ENCODE measurements around the gene AKAP13.

DNA sequence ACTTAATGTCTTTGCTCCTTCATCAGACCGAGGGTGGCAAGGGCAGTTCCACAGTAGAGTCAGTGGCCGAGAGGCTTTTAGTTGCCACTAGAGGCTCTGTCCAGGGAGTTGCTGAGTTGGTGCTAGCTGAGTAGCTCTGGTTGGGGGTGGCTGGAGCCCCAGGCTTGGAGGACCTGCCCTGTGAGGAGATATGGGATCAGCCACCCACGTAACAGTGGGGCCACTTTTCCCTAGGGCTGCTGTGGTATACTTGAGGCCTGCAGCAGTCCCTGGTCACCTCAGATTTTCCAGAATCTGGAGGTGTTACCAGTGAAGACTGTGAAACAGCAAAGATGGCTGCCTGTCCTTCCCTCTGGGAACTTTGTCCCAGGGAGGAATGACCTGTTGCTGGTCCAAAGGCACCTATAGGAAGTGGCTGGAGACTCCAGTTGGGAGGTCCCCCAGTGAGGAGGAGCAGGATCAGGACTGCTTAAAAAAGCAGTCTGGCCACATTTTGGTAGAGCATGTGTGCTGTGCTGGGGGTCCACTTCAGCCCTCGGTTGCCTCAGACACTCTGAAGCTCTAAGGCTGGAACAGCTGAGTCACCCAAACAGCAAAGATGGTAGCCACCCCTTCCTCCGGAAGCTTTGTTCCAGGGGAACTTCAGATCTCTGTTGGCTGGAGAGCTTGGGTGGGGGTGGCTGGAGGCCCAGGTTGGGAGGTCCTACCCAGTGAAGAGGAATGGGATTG is 72.9 kb downstream of the AKAP13 start:
- no peak for TF ChIP-seq POLR2A (IDR thresholded peaks at IDR 0.05)
- TF ChIP-seq, protein P1, sequence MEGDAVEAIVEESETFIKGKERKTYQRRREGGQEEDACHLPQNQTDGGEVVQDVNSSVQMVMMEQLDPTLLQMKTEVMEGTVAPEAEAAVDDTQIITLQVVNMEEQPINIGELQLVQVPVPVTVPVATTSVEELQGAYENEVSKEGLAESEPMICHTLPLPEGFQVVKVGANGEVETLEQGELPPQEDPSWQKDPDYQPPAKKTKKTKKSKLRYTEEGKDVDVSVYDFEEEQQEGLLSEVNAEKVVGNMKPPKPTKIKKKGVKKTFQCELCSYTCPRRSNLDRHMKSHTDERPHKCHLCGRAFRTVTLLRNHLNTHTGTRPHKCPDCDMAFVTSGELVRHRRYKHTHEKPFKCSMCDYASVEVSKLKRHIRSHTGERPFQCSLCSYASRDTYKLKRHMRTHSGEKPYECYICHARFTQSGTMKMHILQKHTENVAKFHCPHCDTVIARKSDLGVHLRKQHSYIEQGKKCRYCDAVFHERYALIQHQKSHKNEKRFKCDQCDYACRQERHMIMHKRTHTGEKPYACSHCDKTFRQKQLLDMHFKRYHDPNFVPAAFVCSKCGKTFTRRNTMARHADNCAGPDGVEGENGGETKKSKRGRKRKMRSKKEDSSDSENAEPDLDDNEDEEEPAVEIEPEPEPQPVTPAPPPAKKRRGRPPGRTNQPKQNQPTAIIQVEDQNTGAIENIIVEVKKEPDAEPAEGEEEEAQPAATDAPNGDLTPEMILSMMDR (IDR thresholded peaks at IDR 0.05): no peak

Data from uterus (tissue), 2 donors.